Subcutaneous abdominal adipose tissue (tissue), 5 donors: ENCODE measurements around the gene PLD3.
"Not testable (repeated sequence)": the region's sequence is repeated elsewhere in the genome, so short reads cannot be mapped to it uniquely, and the experiment has no call there.

Experiments used
- H3K27ac ChIP-seq: one replicate; pipeline ENCODE4 v1.7.0; 2013; ENCODE audit warnings: low read depth, mild to moderate bottlenecking, inconsistent platforms, low read length, moderate library complexity
- H3K27me3 ChIP-seq, 5 donors: one replicate each; pipeline ENCODE4 v1.7.0; 2013; ENCODE audit warnings: low read length in 5 of 5, inconsistent platforms in 1 of 5; ENCODE audit not compliant: control insufficient read depth in 5 of 5, insufficient read depth in 4 of 5
- H3K36me3 ChIP-seq, 5 donors: one replicate each; pipeline ENCODE4 v1.7.0; 2013; ENCODE audit warnings: low read length in 5 of 5; ENCODE audit not compliant: control insufficient read depth in 5 of 5, insufficient read depth in 5 of 5
- H3K4me1 ChIP-seq, 5 donors: one replicate each; pipeline ENCODE4 v1.7.0; 2013; ENCODE audit warnings: low read length in 5 of 5, mild to moderate bottlenecking in 3 of 5, moderate library complexity in 1 of 5; ENCODE audit not compliant: control insufficient read depth in 5 of 5, insufficient read depth in 5 of 5
- H3K4me3 ChIP-seq, 5 donors: one replicate each; pipeline ENCODE4 v1.7.0; 2013; ENCODE audit warnings: low read length in 5 of 5, low read depth in 1 of 5
- H3K9ac ChIP-seq, 5 donors: one replicate each; pipeline ENCODE4 v1.7.0; 2013; ENCODE audit warnings: low read length in 5 of 5, mild to moderate bottlenecking in 4 of 5, moderate library complexity in 3 of 5
- H3K9me3 ChIP-seq, 5 donors: one replicate each; pipeline ENCODE4 v1.7.0; 2013; ENCODE audit warnings: low read length in 5 of 5; ENCODE audit not compliant: control insufficient read depth in 5 of 5
- donor health status: healthy.
- donor health status: healthy.
- donor health status: healthy.
- donor health status: healthy.
- donor health status: healthy.

The PLD3 gene

DNA sequence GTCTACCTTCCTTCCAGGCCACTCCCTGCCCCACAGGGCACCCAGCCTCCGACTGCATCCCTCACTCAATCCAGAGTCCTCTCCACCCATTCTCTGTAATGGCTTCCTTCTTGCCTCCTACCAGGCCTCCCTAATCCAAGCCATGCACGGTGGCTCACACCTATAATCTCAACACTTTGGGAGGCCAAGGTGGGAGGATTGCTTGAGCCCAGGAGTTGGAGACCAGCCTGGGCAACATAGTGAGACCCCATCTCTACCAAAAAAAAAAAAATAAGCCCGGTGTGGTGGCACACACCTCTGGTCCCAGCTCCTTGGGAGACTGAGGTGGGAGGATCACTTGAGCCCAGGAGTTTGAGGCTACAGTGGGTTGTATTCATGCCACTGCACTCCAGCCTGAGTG is 21.8 kb downstream of the PLD3 start:
- not testable (repeated sequence) for H3K4me3 ChIP-seq, H3K27me3 ChIP-seq, H3K4me1 ChIP-seq, H3K9me3 ChIP-seq, H3K27ac ChIP-seq, H3K9ac ChIP-seq
- peaks cover 0 to 82% (median 70%) of the 10 kb centered on the region in 5 donors for H3K36me3 ChIP-seq

DNA sequence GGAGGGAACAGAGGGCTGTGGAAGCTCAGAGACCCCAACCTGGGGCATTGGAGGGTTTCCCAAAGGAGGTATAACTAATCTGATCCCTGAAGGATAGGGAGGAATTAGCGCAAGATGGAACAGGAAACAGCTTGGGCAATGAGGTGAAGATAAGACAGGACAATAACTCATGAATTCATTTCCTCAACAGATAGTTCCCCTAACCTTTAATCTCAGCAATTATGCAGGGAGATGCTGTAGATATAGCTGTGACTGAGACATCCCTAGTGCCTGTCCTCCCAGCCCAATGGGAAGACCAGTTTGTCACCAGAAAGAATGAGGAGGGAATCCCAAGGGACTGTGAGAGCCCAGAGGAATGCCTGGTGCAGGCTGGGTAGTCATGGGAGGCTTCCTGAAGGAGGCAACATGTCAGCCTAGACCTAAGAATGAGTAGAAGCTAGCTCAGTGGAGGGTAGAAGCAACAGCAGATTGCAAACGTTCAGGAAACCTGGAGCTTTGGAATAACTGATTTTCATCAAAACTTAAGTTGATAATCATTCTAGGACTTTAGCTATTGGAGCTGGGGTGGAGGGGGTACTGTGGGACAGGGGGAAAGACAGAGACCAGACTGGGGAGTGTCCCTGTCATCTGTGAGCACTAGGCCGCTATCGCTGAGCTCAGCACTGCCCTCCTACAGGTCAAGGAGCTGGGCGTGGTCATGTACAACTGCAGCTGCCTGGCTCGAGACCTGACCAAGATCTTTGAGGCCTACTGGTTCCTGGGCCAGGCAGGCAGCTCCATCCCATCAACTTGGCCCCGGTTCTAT is 22.7 kb downstream of the PLD3 start:
- Histone ChIP-seq H3K9ac (no peak overlapping the region), H3K4me1 (peaks cover 0 to 5% (median 0%) of the 10 kb centered on the region in 5 donors), H3K9me3 (no peaks in the 10 kb centered on the region), H3K27me3 (no peaks in the 10 kb centered on the region), H3K36me3 (peaks cover 0 to 89% (median 70%) of the 10 kb centered on the region in 5 donors), H3K4me3 (no peak overlapping the region), H3K27ac (no peak overlapping the region)

DNA sequence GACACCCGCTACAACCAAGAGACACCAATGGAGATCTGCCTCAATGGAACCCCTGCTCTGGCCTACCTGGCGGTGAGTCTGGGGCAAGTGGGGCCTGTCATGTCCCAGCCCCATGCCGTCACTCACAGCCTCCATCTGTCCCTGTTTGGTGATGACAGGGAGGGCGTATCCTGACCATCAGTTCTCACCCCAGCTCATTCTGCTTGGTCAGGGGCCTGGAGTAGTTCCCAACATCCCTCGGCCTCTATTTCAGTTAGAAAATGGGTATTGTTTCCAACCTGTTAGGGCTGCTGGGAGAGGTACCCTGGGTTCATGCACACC is 23.3 kb downstream of the PLD3 start:
- Histone ChIP-seq H3K9me3 (no peaks in the 10 kb centered on the region), H3K4me1 (no peaks in the 10 kb centered on the region), H3K4me3 (no peak overlapping the region), H3K36me3 (peaks cover 0 to 89% (median 72%) of the 10 kb centered on the region in 5 donors), H3K27me3 (no peaks in the 10 kb centered on the region), H3K27ac (no peak overlapping the region), H3K9ac (no peak overlapping the region)

DNA sequence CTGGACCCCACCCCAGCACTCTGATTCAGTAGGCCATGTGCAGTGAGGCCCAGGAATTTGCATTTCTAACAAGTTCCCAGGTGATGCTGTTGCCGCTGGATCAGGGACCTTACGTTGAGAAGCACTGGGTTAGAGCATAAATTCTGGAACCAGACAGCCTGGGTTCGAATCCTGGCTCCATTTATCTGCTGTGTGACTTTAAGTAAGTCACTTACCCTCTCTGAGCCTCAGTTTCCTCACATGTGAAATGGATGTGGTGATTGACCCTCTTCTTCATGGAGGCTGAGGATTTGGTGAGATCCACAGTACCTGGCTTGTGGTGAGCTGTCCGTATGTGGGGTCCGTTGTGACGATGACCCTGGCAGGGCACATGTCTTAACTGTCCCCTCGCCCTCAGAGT is 25.6 kb downstream of the PLD3 start:
- H3K9ac ChIP-seq: no peak overlapping the region
- H3K27me3 ChIP-seq: no peaks in the 10 kb centered on the region
- no peak overlapping the region for H3K4me3 ChIP-seq
- no peaks in the 10 kb centered on the region for H3K9me3 ChIP-seq
- H3K27ac ChIP-seq: no peak overlapping the region
- H3K36me3 ChIP-seq: peaks cover 0 to 87% (median 73%) of the 10 kb centered on the region in 5 donors
- H3K4me1 ChIP-seq: peaks cover 0 to 7% (median 0%) of the 10 kb centered on the region in 5 donors

DNA sequence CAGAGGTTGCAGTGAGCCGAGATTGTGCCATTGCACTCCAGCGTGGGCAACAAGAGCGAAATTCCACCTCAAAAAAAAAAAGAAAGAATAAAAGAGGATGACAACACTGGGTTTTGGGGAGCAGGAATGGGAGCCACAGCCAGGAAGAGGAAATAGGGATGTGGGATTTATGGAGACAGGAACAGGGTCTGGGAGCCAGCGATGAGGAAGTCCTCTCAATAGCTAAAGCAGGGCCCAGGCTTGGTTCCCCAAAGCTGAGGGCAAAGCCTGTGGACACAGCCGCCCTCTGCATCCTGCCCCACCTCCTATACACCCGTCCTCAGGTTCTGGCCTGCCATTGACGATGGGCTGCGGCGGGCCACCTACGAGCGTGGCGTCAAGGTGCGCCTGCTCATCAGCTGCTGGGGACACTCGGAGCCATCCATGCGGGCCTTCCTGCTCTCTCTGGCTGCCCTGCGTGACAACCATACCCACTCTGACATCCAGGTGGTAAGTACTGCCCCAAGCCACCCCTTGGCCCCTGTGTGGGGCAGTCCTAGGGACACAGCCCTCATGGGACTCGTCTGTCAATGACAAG is 27.9 kb downstream of the PLD3 start:
- Histone ChIP-seq H3K9ac (no peak overlapping the region), H3K36me3 (peaks cover 0 to 87% (median 68%) of the 10 kb centered on the region in 5 donors), H3K4me1 (peaks cover 0 to 8% (median 0%) of the 10 kb centered on the region in 5 donors), H3K27ac (no peak overlapping the region), H3K4me3 (no peak overlapping the region), H3K9me3 (no peaks in the 10 kb centered on the region), H3K27me3 (no peaks in the 10 kb centered on the region)

DNA sequence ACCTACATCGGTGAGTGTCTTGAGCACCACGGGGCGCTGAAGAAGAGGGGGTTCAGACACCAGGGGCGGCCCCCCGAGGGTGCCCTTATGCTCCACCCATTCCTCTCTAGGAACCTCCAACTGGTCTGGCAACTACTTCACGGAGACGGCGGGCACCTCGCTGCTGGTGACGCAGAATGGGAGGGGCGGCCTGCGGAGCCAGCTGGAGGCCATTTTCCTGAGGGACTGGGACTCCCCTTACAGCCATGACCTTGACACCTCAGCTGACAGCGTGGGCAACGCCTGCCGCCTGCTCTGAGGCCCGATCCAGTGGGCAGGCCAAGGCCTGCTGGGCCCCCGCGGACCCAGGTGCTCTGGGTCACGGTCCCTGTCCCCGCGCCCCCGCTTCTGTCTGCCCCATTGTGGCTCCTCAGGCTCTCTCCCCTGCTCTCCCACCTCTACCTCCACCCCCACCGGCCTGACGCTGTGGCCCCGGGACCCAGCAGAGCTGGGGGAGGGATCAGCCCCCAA is 29.4 kb downstream of the PLD3 start:
- Histone ChIP-seq H3K36me3 (peaks cover 0 to 72% (median 53%) of the 10 kb centered on the region in 5 donors), H3K4me1 (peaks cover 0 to 8% (median 0%) of the 10 kb centered on the region in 5 donors), H3K9me3 (no peaks in the 10 kb centered on the region), H3K27me3 (no peaks in the 10 kb centered on the region), H3K27ac (no peak overlapping the region), H3K4me3 (no peak overlapping the region), H3K9ac (no peak overlapping the region)

DNA sequence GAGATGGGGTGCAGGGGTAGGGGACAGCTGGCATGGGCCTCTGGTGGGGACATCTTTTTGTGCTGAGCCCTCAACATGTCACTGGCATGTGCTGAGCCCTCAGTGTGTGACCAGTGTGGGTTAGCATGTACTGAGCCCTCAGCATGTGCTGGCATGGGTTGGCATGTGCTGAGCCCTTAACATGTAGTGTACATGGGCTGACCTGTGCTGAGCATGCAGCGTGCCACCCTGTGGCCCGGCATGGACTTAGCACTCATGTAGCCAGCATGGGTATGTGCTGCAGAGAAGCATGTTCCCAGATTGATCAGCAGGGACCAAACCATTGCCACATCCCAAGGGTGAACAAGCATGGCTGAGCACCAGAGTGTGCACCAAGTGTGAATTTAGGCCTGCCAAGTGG is 30.0 kb downstream of the PLD3 start:
- Histone ChIP-seq H3K9ac (no peak overlapping the region), H3K4me1 (peaks cover 0 to 8% (median 0%) of the 10 kb centered on the region in 5 donors), H3K27me3 (no peaks in the 10 kb centered on the region), H3K27ac (no peak overlapping the region), H3K4me3 (no peak overlapping the region), H3K9me3 (no peaks in the 10 kb centered on the region), H3K36me3 (peaks cover 0 to 67% (median 50%) of the 10 kb centered on the region in 5 donors)

DNA sequence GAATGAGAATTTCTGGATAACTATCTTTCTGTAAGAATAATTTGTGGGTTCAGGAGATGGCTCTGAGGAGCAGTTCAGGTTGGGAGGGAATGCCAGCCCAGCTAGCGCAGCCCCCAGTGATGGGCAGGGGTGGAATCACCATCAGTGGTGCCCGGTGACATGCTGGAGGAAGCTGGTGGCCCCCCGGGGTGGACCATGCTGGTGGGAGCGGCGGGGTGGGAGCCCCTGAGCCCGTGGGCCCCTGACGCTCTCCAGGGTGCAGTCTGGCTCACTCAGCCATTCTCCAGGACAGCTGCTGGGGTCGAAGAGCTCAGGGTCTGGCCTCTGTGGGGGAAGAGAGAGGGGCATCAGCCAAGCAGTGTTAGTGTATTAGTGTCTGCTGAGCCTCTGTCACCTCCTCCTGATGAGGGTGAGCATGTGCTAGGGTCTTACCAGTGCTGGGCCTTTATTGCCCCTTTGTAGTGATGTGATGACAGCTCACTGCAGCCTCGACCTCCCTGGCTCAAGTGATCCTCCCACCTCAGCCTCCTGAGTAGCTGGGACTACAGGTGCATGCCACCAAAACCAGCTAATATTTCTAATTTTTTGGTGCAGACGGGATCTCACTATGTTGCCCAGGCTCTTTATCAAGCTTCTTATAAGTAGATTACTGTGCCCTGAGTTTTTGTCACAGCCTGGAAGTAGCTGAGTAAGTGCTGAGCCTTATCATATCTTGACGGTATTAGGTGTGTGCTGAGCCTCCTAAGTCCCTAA is 31.1 kb downstream of the PLD3 start:
- Histone ChIP-seq H3K9me3 (no peaks in the 10 kb centered on the region), H3K9ac (no peak overlapping the region), H3K27ac (no peak overlapping the region), H3K4me1 (peaks cover 0 to 8% (median 0%) of the 10 kb centered on the region in 5 donors), H3K4me3 (no peak overlapping the region), H3K27me3 (no peaks in the 10 kb centered on the region), H3K36me3 (peaks cover 0 to 59% (median 43%) of the 10 kb centered on the region in 5 donors)

DNA sequence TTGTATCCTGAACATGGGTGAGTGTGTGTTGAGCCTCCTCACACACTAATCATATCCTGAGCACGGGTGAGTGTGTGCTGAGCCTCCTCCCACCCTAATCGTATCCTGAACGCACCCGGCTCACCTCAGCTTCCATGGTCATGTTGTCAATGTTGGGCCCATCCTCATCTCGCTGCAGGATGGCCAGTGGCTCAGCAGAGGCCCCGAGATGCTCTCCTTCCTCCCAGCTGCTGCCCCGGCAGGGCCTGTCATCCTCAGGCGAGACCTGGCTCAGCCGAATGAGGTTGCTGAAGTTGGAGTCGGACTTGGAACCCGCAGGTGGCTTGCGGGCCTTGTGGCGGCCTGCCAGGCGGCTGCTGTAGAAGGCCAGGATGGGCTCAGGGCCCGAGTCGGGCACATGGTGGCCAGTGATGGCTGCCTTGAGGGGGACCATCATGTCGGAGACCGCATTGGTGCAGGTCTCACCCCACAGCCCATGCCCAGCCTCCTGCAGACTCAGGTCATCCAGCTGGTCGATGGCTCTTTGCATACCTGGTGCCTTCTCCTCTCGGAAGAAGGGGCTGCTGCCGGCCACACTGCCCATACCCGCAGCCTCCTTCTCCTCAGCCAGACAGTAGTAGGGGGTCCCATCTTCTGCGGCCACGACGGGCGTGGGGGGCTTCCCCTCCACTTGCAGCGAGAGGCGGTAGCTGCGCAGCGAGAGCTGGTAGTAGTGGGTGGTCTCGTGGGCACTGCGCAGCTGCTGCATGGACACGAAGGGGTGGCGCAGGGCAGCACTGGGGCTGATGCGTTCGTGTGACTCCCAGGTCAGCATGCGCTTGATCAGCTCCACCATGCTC is 31.9 kb downstream of the PLD3 start:
- Histone ChIP-seq H3K36me3 (peaks cover 0 to 57% (median 41%) of the 10 kb centered on the region in 5 donors), H3K27ac (no peak overlapping the region), H3K27me3 (no peaks in the 10 kb centered on the region), H3K9me3 (no peaks in the 10 kb centered on the region), H3K9ac (no peak overlapping the region), H3K4me1 (peaks cover 0 to 8% (median 0%) of the 10 kb centered on the region in 5 donors), H3K4me3 (no peak overlapping the region)
